HG03060 (cell line): ENCODE results near the gene PPP2R5D.

Experiments
- ATAC-seq: cut with Tn5 transposase; IDR thresholded peaks from one replicate; pipeline ENCODE4 v1.9.1; 2021; ENCODE audit warnings: low read depth, moderate number of reproducible peaks; ENCODE audit not compliant: unreplicated experiment

The PPP2R5D gene

DNA sequence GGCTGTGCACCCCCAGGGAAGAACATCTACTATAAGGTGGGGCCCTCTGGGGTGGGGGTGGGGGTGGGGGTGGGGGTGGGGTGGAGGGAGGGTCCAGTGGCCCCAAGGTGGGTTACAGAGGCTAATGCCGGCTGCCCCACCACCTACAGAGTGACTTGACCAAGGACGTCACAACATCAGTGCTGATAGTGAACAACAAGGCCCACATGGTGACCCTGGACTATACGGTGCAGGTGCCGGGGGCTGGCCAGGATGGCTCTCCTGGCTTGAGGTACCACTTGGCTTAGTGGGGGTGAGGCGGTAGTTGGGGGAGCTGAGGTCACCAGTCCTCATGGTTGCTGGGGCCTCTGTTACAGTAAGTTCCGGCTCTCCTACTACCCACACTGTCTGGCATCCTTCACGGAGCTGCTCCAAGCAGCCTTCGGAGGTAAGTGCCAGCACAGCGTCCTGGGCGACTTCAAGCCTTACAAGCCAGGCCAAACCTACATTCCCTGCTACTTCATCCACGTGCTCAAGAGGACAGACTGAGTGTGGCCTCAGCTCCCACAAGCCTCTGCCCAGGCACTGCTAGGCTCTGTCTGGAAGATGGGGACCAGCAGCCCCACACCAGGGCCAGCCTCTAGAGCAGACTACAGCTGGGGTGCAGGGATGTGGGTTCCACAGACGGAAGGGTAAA, 21.1 kb upstream of the PPP2R5D start:
- ATAC-seq, result no peak

DNA sequence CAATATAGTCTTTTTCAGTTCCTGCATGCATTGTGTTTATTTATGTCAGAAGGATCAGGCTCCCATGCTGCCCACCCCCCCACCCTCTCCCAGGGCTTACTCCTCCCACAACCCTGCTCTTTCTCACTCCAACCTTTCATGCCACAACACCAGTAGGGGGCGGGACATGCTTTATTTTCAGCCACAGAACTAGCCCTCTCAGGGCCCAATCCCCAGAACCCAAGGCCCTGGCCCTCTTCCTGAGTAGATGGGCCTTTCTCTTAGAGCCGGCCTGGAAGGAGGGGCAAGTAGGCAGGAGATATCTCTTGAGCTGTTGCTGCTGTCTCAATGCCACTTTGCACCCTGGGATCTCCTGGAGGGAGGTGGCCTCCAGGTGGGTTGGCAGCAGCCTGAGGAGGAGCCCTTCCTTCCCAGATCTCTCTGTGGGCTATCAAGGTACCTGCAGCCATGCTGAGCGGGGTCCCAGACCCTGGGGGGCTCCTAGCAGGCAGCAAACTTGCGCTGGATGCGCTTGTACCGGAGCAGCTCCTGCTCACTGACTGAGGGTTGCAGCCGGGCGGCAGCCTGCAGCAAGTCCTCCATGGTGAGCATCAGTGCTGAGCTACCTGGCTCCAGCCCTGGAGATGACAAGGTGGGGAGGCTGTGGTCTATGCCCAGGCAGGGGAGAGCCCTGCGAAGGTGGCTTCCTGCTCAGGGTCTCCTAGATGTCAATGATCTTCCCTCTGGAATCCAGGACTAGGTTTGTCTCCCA, 20.3 kb upstream of the PPP2R5D start:
- ATAC-seq, result no peak

DNA sequence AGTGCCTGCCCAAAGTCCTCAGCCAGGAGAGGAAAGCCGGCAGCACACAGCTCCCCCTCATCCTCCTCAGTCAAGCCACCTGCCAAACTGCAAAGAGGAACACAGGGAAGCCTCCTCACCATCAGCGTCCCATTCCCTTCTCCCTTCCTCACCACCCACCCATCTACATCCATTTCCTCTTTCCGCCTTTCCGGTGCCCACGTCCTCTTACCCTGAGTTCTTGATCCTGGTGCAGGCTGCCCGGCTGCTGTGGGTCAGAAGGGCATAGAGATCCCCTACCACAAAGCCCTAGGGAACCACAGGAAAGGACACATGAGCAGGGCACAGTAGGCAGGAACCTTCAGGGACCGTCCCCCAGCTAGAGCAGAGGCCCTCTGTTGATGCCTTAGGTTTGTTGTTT, 17.8 kb upstream of the PPP2R5D start:
- ATAC-seq, result no peak

DNA sequence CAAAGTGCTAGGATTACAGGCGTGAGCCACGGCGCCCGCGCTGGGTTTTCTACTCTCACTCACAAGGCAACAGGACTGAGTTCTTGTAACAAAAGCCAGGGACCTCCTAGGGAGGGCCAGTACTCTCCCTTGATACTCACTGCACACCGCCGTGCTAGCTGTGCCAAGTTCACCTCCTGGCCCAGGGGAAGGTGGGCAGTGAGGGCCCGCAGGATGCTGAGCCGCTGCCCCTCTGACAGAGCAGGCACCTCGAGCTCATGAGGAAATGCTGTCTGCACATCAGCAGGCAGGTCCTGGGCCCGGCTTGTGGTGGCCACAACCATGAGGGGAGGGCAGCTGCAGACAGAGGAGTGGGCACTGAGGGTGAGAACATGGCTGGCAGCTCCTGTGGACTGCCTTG, 17.1 kb upstream of the PPP2R5D start:
- ATAC-seq, result no peak

DNA sequence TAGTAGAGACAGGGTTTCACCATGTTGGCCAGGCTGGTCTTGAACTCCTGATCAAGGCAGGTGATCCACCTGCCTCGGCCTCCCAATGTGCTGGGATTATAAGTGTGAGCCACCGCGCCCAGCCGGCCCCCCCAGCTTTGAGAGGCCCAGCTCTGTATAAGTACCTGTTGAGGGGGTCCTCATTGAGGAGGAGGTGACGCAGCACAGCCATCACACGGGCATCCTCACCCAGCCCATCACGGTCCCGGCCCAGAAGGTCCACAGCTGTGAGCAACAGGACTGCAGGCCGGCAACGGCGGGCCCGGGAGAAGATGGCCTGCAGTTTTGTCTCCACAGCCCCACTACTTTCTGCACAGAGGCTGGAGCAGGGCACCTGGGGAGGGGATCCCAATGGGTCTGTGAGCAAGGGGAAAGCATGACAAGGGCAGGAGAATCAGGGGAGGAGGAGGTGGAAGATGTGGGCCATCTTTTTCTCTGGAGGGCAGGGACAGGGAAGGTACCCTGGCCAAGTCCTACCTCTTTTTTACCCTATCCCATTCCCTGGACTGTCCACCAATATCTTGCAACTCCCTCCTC, 16.2 kb upstream of the PPP2R5D start:
- no peak for ATAC-seq

DNA sequence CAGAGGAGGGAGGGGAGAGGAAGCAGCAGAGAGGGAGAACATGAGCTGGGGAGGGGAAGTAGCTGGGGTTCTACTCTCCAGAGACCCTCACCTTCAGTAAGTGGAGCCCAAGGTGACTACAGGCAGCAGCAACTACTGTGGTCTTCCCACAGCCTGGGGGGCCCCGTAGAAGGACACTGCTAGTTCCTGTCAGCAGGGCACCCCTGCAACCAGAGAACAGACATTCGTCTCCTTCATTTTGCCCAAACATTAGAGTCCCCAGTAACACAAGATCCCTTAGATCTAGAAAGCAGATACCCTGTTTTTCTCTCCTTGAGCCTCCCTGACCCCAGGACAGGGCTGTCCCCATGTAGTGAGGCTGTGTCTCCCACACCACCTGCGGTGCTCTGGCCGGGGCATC, 15.6 kb upstream of the PPP2R5D start:
- ATAC-seq, result no peak

DNA sequence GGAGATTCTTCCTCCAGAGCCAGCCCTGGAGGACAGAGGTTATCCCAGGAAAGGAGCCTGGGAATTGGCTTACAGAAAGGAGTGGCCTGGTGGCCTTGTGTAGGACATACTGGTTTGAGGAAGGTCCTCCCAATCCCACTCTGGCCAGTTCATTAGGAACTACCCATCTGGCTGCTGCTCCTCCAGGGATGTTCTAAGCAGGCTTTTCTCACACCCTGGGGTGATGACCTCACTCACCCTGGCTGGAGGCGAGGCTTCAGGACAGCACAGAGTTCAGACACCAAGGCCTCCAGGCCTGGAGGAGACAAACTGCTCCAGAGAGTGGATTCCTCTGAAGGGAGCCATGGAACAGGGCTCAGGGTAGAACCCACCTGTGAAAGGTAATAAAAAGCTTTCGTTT, 14.9 kb upstream of the PPP2R5D start:
- no peak for ATAC-seq

DNA sequence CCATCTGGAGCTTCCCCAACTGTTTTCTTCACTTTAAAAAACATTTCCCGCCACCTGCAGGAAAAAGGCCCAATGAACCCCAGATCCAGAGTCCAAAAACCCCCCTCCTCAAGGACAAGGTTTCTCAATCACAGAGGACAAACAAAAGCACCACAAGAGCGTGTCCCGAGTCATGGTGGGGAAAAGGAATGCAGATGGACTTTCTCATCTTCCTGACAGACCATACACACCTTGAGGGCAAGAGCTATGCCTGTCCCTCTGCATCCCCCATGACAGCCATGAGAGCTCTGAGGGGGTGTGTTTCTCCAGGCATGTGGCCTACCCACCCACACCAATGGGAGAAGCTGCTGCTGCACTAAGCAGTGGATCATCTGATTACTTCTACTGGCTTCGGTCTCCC, 14.4 kb upstream of the PPP2R5D start:
- ATAC-seq, result no peak

DNA sequence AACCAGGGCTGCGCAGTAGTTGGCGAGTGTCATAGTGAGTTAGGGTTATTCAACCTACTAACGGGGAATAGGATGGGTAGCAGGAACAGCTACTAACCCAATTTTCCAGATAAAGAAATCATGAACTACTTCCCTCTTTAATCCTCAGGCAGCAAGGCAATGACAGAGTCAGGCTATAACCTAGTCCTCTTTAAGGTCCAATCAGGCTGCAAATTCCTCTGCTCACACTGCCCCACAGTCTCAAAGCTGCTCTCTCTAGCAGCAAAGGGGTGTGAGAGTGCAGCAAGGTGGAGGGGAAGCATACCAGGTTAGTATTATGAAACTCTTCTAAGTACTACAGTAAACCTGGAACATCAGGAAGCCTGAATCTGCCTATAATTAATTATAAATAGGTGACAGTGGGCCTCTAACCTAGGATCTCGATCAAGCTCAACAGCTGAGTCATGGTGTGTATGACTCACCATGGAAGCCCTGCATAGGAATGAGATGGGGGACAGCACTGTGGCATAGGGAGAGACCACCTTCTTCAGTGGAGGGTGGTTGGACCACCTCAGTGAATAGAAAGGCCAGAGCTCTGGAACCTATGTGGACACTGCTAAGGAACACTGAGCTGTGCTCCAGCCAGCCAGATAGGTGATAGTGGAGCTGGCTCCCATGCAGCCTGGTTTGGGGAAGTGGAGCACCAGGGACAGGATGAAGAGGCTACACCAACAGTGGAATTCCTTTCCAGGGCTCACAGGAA, 13.3 kb upstream of the PPP2R5D start:
- ATAC-seq, result no peak

DNA sequence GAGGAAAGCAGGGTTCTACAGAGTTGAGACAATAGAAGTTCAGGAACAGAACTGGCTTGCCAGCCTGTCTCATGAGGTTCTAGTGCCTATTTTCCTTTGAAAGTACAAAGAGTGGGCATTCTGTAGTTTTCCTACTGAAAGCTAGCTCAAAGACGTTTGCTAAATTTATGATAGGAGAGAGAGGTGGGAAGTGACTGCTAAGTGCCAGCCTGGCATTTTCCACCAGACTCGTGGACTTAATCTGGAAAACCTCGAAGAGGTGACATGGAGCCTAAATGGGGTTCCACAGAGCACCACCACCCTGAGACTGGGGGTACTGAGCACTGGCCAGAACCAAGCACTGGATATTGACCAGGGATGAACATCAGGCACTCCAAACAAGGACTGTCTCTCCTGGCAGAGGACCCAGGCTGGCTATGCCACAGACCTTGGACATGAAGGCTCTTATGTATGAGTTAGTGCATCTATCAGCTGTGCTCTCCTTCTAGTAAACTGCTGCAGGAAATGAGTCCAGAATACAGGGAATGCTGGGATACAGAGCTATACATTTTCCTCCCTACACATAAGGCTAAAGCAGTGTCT, 12.5 kb upstream of the PPP2R5D start:
- no peak for ATAC-seq

DNA sequence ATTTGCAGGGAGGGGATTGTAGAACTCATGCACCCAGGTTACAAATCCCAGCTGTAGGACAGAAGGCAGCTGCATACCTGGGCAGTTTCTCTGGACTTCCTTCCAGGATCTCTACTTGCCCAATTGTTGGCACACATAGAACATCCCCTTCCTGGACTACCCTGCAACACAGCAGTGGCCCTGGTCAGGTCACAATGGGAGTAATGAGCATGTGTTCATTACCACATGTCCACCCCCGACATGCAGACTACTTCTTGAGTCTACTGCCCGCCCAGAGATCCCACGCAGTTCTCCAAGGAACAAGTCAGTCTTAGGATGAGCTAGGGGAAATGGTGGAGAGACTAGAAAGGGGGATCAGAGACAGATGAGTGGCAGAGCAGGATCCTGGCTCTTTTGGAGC, 10.4 kb upstream of the PPP2R5D start:
- ATAC-seq, result no peak

DNA sequence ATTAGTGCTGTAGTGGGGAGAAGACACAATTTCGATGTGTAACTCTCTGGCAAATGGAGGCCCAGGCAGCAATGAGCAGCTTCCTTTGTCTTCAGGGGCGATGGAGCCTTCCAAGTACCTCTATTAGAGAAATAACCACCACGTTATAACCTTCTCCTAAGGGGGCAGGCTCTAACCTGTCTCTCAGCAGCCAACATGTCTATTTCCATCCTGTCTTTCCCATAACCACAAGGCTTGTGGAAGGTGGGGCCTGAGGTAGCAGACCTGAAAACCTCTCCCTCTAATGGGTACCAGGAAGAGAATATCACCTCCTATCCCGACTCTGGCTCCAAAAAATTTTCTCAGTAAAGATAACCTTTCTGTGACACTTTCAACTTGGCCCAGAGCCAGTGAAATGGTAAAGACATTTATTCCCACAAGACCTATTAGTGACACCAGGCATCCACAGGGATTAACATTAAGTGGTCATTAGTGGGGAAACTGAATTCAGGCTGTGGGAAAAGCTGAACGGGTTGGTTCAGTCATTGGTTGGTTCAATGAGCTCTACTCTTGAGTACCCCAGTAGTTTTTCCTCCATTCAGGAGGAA, 9.4 kb upstream of the PPP2R5D start:
- ATAC-seq, result no peak

DNA sequence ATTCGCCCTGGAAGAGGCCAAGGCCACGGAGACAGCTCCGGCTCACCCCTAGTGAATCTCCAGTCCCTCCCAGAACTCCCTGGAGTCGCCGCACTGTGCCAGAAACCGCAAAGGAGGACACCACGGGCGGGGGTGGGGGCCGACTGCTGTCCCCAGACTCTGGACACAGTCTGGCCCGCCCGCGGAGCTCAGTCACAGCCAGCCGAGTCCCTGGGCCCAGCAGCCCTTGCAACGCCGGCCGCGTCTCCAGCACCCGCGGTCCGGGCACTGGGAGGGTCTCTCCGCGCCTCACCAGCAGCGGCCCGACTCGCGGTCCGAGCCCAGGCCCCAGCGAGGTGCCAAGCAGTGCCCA, 5.9 kb upstream of the PPP2R5D start:
- no peak for ATAC-seq

DNA sequence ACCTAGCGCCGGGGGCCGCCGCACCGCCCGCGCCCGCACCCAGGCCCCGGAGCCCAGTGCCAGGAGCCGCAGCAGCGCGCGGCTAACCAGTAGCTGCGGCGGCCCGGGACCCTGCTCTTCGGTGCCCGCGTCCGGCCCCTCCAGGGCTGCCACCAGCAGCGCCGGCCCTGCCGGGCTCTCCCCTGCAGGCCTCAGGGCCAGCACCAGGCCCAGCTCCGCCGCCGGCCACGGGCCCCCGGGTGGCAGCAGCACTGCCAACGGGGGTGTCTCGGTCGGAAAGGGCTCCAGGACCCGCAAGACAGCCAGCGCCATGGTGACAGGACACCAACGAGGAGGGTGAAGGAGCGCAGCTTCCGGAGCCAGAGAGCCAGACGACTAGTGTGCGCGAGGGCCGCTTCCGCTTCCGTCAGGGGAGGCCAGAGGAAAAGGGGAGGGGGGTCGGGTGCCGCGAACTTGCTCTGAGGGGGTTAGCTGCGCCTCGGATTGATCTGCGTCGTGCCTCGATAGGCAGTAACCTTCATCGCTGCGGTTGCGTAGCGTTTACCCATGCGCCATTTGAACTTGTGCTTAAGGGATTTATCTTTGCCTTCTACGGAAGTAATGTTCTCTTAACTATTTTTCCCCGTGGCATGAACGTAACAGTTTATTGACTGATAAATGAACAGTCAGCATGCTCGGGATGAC, 5.4 kb upstream of the PPP2R5D start, which contains the start of gene PEX6:
PEX6 (minus strand) TSS at position 343 of the 684 bp plus-strand sequence; CDS start at position 312, 31 bp downstream.
- peak; percentile 57 for ATAC-seq

DNA sequence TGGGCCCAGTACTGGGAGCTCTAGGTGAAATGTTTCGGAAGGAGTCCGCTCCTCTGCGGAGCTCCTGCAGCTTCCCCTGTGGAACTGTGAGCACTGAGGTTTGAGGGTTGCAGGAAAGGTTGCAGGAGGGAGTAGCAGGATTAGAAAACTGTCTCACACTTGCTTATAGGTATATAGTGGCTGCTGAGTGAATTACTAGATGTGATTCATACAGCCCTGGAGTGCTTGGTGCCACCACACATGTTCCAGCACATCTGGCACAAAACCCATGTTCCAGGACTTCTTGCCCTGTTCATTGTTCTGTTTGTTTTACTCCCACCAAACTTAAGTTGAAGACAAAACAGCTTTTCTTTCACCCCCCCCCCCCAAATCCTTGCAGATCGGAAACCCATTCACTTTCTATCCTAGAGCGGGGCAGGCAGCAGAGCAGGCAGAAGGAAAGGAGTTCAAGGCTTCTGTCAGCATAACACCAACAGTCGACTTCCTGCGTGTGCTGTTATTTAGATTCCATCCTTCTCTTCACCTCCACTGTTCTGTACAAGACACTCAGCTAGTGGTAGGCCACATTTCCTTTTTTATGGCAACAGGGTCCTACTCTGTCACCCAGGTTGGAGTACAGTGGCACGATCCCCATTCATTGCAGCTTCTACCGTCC, 4.7 kb upstream of the PPP2R5D start:
- no peak for ATAC-seq

DNA sequence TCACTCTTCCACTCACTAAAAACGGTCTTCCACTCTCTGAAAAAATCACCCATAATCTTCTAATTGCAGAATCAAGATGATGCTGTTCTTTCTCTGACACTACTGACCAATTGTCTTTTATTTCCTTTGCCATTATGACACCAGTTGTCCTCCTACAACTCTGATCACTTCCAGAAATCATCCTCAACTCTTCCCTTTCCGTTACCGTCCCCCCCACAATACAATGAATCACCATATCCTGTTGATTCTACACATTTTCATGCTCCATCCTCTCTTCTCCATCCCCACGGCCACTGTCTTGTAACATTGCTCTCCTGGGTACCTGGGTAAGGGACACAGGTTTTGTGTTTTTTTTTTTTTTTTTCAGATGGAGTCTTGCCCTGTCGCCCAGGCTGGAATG, 2.5 kb upstream of the PPP2R5D start:
- ATAC-seq, result no peak

DNA sequence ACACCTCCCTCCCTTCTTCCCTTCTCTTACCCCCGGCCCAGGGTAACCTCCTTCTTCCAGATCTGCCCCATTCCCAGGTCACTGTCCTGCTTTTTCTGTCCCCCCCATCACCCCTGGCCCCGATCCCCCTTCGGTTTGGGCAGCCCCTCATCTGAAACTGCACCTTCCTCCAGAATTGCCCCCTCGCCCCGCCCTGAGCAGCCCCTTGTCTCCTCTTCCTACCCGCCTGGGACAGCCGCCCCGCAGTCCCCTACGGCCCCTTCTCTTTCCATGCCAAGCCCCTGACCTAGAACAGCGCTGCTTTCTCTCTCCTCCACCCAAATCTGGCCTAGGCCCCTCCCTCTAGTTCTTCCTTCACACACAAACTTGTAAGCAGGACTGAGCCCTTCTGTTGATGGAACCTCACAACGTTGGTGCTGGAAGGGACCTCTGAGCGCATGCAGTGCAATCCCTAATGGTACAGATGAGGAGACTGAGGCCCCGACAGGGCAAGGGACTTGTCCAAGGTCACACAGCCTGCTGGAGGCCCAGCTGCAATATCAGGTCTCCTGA, 630 bp downstream of the PPP2R5D start:
- ATAC-seq, result no peak

DNA sequence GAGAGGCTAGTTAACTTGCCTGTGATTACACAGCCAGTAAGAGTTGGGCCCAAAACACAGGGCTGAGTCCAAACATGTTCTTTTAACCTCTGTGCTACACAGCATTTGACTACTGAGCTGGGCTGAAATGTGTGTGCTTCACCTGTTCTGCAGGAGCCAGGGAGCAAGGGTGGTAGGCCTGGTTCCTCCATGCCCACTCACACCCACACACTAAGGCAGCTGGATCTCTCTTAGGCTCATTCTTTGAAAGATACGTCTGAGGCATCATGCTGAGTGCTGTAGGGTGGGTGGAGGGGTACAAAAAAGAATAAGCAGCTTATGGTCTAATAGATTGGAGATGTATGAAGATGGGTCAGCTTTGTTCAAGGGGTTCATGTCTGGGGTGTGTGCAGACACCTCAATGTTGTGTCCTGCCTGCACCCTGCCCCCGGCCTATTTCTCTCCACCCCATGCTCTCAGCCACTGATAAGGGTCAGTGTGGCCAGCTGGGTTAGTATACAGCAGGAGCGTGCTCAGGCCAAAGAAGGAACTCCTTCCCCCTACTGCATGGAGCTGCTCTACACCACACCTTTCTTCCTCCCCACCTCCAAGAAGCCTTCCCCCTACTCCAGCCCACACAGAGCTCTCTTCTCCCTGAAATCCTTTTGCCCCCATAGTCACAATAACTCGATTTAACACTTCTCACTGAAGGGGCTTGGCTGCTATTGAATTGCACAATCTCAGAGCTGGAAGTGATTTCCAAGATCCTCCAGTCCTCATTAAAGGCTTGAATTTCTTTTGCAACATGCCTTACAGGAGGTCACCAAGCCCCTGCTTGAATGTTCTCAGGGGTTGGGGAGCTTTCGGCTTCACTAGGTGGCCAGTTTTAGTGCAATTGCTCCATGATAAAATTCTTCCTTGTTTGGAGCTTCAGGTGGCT, 3.4 kb downstream of the PPP2R5D start:
- no peak for ATAC-seq
